GM11168 (cell line): Measurements from ENCODE around the gene CST9L.

Experiments used
- in situ Hi-C: fragments of 300-500 bp; cut with MboI; formaldehyde crosslinking; loops from one replicate; pipeline ENCODE4 v1.12.0; 2022; ENCODE audit warnings: low sequenced_read_pairs; ENCODE audit not compliant: unreplicated experiment

Gene CST9L

DNA sequence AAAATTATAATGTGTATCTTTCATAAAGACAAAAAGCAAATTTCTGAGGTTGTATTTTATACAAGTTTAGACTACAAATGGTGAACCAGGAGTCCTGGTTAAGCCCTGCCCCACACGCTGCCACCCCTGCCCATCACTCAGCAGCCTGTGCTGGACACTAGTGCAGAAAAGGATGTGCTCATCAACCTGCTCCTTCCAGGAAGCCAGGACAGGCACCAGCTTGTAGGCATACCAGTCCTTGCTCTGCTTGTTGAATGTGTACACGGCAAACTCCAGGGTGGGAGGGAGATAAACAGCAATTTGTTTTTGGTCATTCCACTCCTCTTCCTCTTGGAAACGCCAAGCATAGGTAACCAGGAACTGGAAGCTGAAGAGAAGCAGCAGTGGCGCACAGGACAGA lies 18.1 kb downstream of the CST9L start:
- in situ Hi-C loops: no loop called here

DNA sequence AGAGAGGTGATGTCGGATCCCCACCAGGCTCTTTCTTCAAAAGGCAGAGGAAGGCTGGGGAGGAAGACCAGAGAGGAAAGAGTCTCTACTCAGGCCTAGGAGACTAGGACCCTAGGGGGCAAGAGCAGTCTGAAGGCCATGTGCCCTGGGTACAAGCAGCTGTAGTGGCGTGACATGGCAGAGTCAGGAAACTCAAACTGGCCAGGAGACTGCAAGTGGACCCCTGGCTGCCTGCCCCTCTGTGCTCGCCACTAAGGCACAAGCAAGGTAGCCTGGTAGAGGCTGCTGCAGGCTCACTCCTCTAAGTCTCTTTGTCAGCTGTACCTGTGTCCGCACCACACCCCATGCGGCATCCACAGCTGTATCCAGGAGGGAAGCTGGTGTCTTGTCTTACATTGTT lies 19.9 kb downstream of the CST9L start:
- in situ Hi-C loops: no loop called here

DNA sequence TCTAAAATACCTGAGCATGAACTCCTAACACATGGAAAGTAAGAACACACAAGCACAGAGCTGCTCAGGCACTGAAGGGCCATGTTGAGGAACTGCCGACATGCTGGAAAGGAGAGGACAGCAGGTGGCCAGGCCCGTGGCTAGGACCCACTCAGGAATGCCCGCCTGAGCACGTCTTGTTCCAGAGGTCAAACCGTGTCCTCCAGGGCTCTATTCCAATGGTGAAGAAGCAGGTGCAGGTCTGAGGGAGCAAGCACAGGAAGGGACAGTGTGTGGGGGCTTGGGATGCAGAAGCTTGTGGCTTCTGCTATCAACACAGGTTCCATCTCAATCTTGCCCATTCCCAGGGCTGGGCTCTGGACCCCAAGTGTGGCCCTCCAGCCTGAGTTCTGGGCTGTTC lies 20.7 kb downstream of the CST9L start:
- in situ Hi-C loops: no loop called here

DNA sequence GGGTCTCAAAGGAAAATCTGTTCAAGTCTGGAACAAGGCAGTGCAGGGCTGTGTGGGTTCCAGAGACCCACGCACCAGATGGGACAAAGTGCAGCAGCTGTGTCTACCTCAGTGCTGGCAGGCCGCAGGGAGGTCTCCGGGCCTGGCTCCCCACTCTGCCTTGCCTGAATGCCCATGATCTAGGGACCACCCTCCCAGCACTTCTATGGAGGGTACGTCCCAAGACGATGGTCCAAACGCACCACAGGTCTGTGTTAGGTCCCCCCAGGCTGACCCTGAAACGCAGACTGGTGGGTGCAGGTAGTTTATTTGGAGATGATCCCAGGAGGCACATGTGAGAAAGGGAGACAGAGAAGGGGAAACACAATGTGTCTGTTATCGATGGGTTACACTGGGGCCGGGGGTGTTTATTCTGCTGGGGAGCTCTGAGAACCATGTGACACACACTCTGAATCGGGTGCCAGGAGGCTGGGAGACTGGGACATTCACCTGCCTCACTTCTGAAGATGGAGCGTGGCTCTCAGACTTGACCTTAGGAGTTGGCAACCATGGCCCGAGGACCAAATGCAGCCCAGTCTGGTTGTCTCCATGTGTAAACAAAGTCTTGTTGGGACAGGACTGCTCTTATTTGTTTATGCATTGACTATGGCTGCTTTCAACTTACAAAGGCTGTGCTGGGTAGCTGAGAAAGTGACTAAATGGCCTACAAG lies 21.7 kb downstream of the CST9L start:
- in situ Hi-C loops: no loop called here

DNA sequence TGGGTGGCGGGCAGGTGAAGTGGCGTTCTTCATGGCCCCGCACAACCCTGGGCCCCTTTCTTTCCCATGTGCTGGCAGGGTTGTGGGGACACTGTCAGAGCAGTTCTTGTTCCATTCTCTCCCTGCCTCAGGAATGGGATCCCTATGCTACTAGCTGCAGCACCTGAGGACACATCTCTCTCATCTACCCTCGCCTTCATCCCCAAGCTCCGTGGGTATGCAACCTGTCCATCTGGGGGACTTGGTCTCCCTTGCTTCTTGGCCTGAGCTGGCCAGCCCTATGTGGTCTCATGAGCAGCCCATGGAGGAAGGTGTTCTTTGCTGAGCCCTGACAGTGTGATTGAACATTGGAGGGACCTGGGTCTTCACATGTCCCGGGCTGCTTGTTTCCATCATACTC lies 24.2 kb downstream of the CST9L start:
- in situ Hi-C loops: no loop called here

DNA sequence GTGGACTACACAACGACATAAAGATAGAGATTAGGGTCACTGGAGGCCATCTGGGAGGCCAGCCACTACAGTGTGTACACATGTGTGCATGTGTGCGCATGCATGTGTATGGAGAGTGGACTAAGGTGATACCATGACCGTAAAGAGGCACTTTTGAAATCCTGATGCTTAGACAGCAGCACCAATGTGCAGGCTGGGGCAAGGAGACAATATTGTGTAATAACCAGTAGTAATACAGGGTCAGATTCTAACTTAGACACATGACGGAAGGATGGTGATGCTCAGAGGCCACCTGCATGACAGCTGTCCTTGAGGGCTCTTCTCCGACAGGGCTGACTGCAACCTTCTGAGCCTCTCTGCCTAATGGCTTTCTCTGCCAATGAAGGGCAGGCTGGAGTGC lies 25.5 kb downstream of the CST9L start:
- in situ Hi-C loops: no loop called here

DNA sequence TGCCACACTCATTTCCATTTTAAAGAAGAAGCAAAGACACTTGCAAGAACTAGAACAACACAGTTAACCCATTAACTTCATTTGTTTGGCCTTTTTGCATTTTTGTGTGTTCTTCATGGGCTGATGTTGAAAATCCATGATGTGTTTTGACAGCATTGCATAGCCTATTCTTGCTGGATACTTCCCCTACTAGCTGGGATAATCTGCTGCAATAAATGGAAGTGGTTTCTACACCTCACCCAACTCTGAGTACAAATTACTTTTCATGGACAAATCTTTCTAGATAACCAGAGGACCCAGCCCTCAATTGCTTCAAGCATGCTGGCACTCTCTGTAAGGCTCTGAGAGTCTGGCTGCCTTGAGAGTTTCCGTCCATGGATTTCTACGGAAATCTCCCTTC lies 26.5 kb downstream of the CST9L start:
- in situ Hi-C loops: no loop called here

DNA sequence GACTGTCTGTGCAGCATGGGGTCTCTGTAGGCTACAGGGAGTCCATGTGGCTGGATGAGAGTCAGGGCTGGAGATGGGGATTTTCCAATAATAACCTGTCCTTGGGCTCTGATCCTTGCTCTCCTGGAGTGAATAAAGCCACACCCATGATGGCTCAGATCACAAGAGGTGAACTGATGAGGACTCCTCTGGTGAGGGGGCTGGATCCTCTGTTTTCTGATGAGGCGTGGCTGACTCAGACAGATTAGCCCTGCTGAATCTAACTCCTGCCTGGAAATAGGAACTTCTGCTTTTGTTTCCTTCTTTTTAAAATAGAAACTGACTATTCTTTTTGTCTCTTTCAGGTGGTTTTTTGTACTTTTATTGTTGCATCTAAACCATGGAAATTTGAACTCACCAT lies 27.0 kb downstream of the CST9L start:
- in situ Hi-C loops: no loop called here

DNA sequence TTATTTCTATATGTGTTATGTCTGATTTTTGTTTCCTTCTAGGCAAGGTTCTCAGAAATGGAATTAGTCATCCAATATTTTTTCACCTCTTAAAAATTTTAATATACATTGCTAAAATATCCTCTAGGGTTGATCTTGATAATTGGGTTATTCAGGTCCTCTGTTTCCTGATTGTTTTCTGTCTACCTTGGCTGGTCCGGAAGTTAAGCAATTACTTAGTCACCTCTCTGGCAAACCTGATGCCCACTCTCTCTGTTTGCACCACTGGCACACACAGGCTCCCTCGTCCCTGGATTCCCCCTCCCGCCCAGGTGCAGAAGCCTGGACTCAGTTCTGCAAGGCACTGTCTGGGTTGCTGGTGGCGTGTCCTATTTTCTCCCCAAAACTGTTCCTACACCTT lies 27.7 kb downstream of the CST9L start:
- in situ Hi-C loops: no loop called here

DNA sequence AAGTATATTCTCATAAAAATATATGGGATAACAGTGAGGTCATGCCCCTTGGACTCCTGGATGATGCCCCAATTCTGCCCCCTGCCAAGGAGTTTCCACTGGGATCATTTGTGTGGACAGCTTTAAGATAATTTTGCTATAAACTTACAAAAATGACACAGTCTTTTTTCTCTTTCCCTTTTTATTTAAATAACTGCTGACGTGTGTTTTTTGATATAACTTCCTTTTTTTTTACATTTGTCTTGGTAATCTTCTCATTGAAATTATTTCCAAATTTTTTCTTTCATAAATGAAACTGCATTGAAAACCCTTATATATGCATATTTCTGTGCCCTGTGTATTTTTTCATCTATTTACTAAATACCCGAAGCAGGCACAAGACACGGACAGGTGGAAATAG lies 31.3 kb downstream of the CST9L start:
- in situ Hi-C loops: no loop called here

DNA sequence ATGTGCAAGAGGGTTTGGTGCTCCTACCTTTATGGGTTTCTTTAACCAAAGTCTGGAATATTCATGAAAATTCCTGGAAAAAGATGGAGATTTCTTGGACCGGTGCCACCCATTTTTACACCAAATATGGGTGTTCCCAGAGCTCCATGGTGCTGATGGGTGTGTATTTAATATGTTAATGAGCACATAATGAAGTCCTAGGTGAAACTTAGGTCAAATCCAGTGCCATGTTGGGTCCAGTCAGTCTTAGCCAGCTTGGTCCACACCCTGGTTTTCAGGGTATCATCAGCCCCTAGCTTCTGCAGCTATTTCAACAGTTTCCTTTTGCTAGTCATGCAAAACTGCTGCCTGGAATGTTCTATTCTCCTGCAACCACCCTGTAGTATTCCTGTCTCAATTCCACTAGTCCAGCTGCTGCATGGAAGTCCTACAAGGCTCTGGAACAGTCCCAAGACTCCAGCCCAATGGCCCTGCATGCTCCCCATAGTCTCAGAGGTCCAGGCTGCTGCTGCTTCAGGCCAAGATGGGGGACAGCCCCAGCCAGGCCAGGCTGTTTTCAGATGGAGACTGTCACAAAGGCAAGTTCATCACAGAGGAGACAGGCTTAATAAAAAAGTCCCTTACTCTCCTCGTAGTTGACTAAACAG lies 31.8 kb downstream of the CST9L start:
- in situ Hi-C loops: no loop called here

DNA sequence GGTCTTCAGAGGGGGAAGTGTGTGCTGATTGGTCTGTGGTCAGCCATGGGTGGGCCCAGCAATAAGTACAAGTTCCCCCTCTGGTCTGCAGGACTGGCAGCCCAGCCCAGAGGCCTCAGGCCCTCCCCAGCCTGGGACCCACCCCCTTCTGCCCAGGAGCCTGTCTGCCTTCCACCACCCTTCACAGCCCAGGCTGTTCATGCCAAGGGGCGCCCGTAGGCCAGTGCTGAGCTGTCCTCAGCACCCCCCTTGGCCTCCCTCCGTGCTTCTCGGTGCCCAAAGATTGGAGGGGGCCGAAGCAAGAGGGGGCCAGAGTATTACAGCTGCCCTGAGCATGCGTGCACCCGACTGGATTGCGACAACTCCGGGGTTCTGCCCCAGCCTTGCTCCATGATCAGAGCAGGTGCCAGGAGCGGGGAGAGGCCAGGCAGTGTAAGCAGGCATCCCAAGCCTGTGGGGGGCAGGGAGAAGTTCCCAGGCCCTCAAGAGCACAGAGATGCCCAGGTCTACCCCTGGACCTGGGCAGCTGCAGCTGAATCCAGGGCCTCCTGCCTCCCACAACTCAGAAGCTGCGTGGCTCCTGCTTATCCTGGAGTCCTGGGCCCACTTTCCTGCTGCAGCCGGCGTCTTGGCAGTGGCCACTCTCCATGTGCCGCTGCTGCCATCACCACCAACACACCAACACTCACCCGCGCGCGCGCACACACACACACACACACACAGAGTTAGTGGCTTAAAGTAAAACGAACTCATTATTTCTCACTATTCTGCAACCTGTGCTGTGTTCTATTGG lies 33.3 kb downstream of the CST9L start:
- in situ Hi-C loops: no loop called here

DNA sequence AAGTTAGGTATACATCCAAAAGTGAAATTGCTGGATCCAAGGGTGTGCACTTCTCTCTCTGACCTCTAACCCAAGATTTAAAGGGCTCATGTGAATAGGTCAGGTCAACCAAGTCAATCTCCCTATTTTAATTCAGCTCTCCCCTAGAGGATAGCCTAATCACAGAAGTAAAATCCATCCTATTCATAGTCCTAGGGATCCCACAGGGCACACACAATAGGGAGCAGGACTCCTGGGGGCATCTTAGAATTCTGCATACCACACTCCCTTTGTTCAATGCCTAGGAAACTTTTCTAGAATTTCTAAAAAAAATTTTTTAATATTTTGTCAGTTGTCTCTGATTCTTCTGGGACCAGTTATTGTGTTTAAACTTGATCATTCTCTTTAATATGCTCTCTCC lies 35.1 kb downstream of the CST9L start:
- in situ Hi-C loops: no loop called here

DNA sequence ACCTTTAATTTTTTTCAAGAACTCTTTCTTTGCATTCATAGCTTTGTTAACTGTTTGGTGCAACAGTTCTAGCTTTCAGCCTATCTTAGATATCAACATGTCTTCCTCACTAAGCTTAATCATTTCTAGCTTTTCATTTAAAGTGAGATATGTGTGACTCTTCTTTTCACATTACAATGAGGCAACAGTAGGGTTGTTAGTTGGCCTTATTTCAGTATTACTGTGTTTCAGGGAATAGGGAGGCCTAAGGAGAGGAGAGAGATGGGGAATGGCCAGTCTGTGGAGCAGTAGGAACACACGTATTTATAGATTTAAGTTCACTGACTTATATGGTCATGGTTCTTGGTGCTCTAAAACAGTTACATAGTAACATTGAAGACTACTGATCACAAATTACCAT lies 35.8 kb downstream of the CST9L start:
- in situ Hi-C loops: no loop called here

DNA sequence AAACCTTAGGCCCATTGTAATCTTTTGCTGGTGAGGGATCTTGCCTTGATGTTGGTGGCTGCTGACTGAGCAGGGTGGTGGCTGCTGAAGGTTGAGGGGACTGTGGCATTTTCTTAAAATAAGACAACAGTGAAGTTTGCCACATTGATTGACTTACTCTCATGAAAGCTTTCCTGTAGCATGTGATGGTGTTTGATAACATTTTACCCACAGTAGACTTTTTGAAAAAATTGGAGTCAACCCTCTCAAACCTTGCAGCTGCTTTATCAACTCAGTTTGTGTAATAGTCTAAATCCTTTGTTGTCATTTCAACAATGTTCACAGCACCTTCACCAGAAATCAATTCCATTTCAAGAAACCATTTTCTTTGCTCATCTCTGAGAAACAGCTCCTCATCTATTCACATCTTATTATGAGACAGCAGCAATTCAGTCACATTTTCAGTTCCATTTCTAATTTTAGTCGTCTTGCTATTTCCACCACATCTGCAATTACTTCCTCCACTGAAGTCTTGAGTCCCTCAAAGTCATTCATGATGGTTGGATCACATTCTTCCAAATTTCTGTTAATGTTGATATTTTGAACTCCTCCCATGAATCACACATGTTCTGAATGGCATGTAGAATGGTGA lies 37.2 kb downstream of the CST9L start:
- in situ Hi-C loops: no loop called here

DNA sequence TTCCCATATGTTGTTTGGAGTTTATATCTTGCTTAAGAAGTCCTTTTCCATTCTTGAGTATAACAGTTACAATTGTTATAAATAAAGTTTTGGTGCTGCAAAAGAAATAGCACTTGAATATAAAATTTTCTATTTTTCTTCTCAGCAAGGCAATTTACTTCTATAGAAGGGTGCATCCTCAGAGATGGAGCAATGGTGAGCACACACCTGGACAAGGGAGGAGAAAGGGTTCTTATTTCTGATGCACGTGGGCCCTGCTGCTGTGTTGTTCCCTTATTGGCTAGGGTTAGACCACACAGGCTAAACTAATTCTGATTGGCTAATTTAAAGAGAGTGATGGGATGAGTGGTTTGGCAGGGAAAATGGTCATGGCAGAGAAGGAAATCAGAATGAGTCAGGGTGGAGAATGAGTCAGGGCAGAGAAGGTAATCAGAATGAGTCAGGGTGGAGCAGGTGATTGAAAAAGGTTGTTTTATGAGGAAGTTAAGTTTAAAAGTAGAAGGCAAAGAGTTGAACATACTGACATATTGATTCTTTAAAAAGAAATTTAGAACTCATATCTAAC lies 39.3 kb downstream of the CST9L start:
- in situ Hi-C loops: no loop called here

DNA sequence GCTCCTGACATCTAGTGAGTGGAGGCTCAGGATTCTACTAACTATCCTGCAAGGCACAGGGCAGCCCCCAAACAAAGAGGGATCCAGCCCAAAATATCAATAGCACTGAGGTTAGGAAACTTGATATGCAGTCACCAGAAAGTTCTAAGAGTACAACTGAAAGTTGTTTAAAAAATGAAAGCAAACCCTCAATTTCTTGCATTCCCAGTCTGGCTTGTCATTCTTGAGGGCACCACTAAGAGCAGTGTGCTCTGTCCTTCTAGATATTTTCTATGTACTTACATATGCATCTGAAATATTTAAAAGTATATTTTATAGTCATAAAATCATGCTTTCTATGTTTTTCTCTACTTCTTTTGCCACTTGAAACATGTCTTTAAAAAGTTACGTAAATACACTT lies 41.4 kb downstream of the CST9L start:
- in situ Hi-C loops: no loop called here

DNA sequence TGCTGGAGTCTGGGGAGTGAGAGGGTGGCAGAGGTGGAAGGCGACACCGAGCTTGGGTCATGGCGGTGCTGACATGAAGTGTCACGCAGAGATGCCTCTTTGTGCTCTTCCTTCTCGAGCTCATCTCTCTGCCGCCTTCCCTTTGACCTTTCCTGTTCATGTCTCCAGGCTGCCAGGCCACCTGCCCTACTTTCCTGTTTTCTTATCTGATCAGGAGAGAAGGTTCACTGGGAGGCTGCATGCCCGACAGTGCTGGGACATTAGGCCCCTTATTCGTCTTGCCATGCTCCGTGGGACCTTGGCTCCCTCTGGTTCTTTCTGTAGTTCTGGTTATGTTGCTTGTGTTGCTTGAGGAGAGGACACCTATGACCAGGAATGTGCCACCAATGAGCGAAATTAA lies 44.1 kb downstream of the CST9L start:
- in situ Hi-C loops: no loop called here

DNA sequence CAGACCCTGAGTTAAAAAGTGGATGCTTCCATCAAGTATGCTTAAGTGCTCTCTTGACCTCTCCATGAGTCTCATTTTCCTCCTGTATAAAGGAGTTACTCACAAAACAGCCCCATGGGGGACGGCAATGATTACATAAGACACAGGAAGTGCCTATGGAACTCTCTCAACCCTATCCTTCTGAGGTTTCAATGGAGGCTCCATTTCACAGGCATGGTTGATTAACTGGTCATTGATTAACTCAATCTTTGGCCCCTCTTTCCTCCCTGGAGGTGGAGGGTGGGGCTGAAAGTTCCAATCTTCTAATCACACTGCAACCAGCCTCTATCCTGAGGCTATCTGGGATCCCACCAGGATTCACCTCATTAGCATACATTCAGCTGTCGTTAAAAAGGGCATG lies 48.1 kb downstream of the CST9L start:
- in situ Hi-C loops: no loop called here

DNA sequence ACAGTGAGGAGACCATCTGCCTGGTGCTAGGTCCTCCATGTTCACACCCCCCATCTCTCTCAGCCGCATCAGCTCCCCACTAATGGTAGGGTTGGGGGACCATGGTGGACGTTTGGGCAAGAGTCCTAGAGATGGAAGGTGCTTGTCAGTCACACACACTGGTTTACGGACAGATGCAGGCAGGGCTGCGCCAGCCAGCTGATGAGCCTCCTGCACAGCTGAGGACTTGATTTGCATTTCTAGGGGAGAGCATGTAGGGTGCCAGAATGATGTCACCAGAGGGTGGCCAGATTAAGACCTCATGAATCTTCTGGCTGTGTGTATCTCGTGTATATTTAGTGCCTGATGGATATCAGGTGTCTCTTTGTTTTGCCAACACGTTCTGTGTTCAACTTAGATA lies 48.7 kb downstream of the CST9L start:
- in situ Hi-C loops: no loop called here

DNA sequence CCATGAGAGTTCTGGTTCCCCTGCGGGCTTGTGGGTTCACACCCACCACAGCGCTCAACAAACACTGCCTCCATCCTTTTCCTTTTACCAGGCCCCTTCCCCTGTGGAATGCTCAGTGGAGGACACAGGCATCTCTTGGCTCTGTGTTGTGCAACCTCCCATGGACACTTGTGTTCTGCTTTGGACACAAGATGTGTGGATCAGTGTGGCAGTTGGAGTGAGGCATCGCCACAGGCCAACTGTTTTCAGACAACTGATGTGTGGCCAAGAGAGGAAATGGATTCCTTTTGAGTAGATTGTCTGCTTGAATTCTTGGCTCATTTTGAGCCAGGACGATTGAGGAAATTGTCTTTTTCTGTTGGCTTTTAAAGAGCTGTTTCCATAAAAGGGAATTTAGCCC lies 50.6 kb downstream of the CST9L start:
- in situ Hi-C loops: no loop called here
